HepG2 (cell line): Measurements from ENCODE around the gene HOXB5. TPM values are rescaled to one million over a fixed set of nuclear protein-coding genes. Genes with fewer than 3 reads are reported as not detected.

Experiments
- ATAC-seq: fragments of 200-7000 bp; cut with Tn5 transposase; 3 replicates; pipeline ENCODE4 v1.9.1; 2020; ENCODE audit warnings: mild to moderate bottlenecking, moderate library complexity
- BruUV-seq: library from RNA; stranded (reverse); fragments of 400-500 nt; replicated peaks from 2 replicates; lab custom pipeline; 2021; lab: Mats Ljungman, UMichigan
- CTCF ChIA-PET: fragments of 300-600 bp; formaldehyde crosslinking; extraction: SDS; loops from one replicate; lab custom pipeline; 2021; ENCODE audit warnings: low total read pairs, inconsistent platforms, low intra/inter-chr PET ratio; lab: Yijun Ruan, JAX
- POLR2A ChIA-PET: fragments of 350-600 bp; sonication (Branson Sonifier 250); formaldehyde crosslinking; loops from one replicate; lab custom pipeline; 2020; ENCODE audit warnings: antibody characterized with exemption, inconsistent platforms; lab: Yijun Ruan, JAX
- DNase-seq: peaks from one replicate; pipeline ENCODE4 v3.0.0-alpha.2; 2015; ENCODE audit warnings: low spot score
- FAIRE-seq: peaks from 3 replicates; lab custom pipeline; 2011; peaks lifted over from hg19 to GRCh38; lab: Jason Lieb, UNC
- H2AFZ ChIP-seq: one replicate; pipeline ENCODE4 v1.6.1; 2011; ENCODE audit warnings: low read length, inconsistent platforms
- H3K27ac ChIP-seq: fragments of 300-600 bp; 3 replicates; pipeline ENCODE4 v1.8.0; 2011; ENCODE audit warnings: mixed run types, mild to moderate bottlenecking, mixed read lengths, low read length, inconsistent platforms; ENCODE audit not compliant: insufficient read depth; ENCODE audit errors: extremely low read length
- H3K27me3 ChIP-seq, 2 experiments: fragments of 200-600 bp in 1 of 2; 2 replicates in 1 of 2; 3 replicates in 1 of 2; pipeline versions ENCODE4 v1.6.0 to v1.8.0; 2011; ENCODE audit warnings: low read length in 2 of 2, mild to moderate bottlenecking in 2 of 2, moderate library complexity in 2 of 2, inconsistent platforms in 1 of 2; ENCODE audit not compliant: insufficient read depth in 2 of 2, control insufficient read depth in 1 of 2
- H3K36me3 ChIP-seq, 2 experiments: fragments of 200-600 bp in 1 of 2; replicated peaks in 1 of 2; 2 replicates in 1 of 2; 3 replicates in 1 of 2; pipeline versions ENCODE4 v1.5.1 to v1.8.0; 2011; ENCODE audit warnings: low read length in 2 of 2, inconsistent platforms in 1 of 2; ENCODE audit not compliant: insufficient read depth in 2 of 2, control insufficient read depth in 1 of 2
- H3K4me1 ChIP-seq: 2 replicates; pipeline ENCODE4 v1.5.1; 2012; ENCODE audit warnings: low read length, inconsistent platforms; ENCODE audit not compliant: insufficient read depth
- H3K4me2 ChIP-seq: 2 replicates; pipeline ENCODE4 v1.6.0; 2011; ENCODE audit warnings: low read depth, low read length, inconsistent platforms
- H3K4me3 ChIP-seq, 3 experiments: fragments of 200-600 bp in 1 of 3; sonication (generic), shearing (Covaris generic) in 1 of 3; replicated peaks in 1 of 3; 2 replicates each; pipeline ENCODE4 v1.5.1; 2011 to 2016; ENCODE audit warnings: low read length in 3 of 3, inconsistent platforms in 2 of 3, low read depth in 2 of 3, mild to moderate bottlenecking in 2 of 3, control low read depth in 1 of 3, mixed read lengths in 1 of 3; ENCODE audit not compliant: insufficient read depth in 1 of 3
- H3K79me2 ChIP-seq: one replicate; pipeline ENCODE4 v1.6.1; 2011; ENCODE audit warnings: low read length, inconsistent platforms; ENCODE audit not compliant: insufficient read depth
- H3K9ac ChIP-seq: 2 replicates; pipeline ENCODE4 v1.6.0; 2011; ENCODE audit warnings: mild to moderate bottlenecking, low read depth, low read length, inconsistent platforms; ENCODE audit not compliant: insufficient read depth
- H3K9me3 ChIP-seq: 2 replicates; pipeline ENCODE4 v1.5.1; 2012; ENCODE audit warnings: mild to moderate bottlenecking, low read length
- H4K20me1 ChIP-seq: 2 replicates; pipeline ENCODE4 v1.6.0; 2011; ENCODE audit warnings: inconsistent platforms, mild to moderate bottlenecking, low read length, moderate library complexity; ENCODE audit not compliant: insufficient read depth
- ATF3 ChIP-seq: sonication (generic); formaldehyde crosslinking; IDR thresholded peaks from 2 replicates; pipeline ENCODE4 v1.4.0; 2020; ENCODE audit warnings: missing genetic modification reagents
- BATF2 ChIP-seq: sonication (generic); formaldehyde crosslinking; IDR thresholded peaks from 2 replicates; pipeline ENCODE4 v1.8.0; 2022; ENCODE audit warnings: mild to moderate bottlenecking, missing genetic modification reagents, moderate library complexity
- MTERF4 ChIP-seq: sonication (generic); formaldehyde crosslinking; IDR thresholded peaks from 2 replicates; pipeline ENCODE4 v1.8.0; 2023; ENCODE audit warnings: mild to moderate bottlenecking, missing genetic modification reagents
- NRL ChIP-seq: sonication (generic); formaldehyde crosslinking; IDR thresholded peaks from 2 replicates; pipeline ENCODE4 v1.5.0; 2020; ENCODE audit warnings: missing genetic modification reagents, mild to moderate bottlenecking, moderate library complexity, borderline replicate concordance
- PITX1 ChIP-seq: sonication (generic); formaldehyde crosslinking; IDR thresholded peaks from 2 replicates; pipeline ENCODE4 v1.5.1; 2020; ENCODE audit warnings: mild to moderate bottlenecking, missing genetic modification reagents
- SIX1 ChIP-seq: sonication (generic); formaldehyde crosslinking; IDR thresholded peaks from 2 replicates; pipeline ENCODE4 v1.4.0; 2020; ENCODE audit warnings: missing genetic modification reagents, borderline replicate concordance
- TEF ChIP-seq: sonication (generic); formaldehyde crosslinking; IDR thresholded peaks from 2 replicates; pipeline ENCODE4 v1.5.0; 2020; ENCODE audit warnings: missing genetic modification reagents
- ZBTB10 ChIP-seq: sonication (generic); formaldehyde crosslinking; IDR thresholded peaks from 2 replicates; pipeline ENCODE4 v1.4.0; 2020; ENCODE audit warnings: missing genetic modification reagents, borderline replicate concordance
- ZNF337 ChIP-seq: sonication (generic); formaldehyde crosslinking; IDR thresholded peaks from 2 replicates; pipeline ENCODE4 v1.5.1; 2020; ENCODE audit warnings: missing genetic modification reagents, low read depth, mild to moderate bottlenecking, borderline replicate concordance
- ZNF691 ChIP-seq: sonication (generic); formaldehyde crosslinking; IDR thresholded peaks from 2 replicates; pipeline ENCODE4 v1.4.0; 2020; ENCODE audit warnings: missing genetic modification reagents, low read depth, mild to moderate bottlenecking, borderline replicate concordance
- WGBS: methylation state at CpG from one replicate; pipeline ENCODE4 v1.1.6; 2017; ENCODE audit warnings: low lambda C conversion rate; 5-methylcytosine and 5-hydroxymethylcytosine counted together
- in situ Hi-C: cut with HindIII; loops from 2 replicates; pipeline ENCODE4 v1.10.0; 2017; ENCODE audit warnings: low pct_unique_long_range_greater_than_20kb; ENCODE audit not compliant: extremely low pct_ligation_motif_present
- intact Hi-C: fragments of 100-400 bp; cut with micrococcal nuclease; formaldehyde crosslinking; loops from one replicate; pipeline ENCODE4 v1.10.0; 2022; ENCODE audit not compliant: unreplicated experiment
- polyA plus RNA-seq, 8 experiments: library from polyadenylated mRNA; depleted of rRNA in 3 of 8; stranded (reverse) in 7 of 8; unstranded in 1 of 8; fragments of >200 nt; fragmentation: Illumina TruSeq in 4 of 8; extraction: Trizol in 4 of 8; gene quantifications; 2 replicates each; pipeline versions ENCODE4 v1.2.1 to v1.2.3, GENCODE V29; 2011 to 2016; ENCODE audit warnings: low read depth in 4 of 8, missing spikeins in 1 of 8, mixed read lengths in 1 of 8; ENCODE audit not compliant: insufficient read depth in 1 of 8
- total RNA-seq, 5 experiments: library from RNA; depleted of rRNA; stranded (reverse); fragments of >200 nt; fragmentation: Illumina TruSeq; extraction: Trizol; gene quantifications; 2 replicates each; pipeline ENCODE4 v1.2.3, GENCODE V29; 2016; ENCODE audit warnings: low read depth in 1 of 5

The HOXB5 gene
- total and polyA plus RNA-seq, 2 of the 13 experiments (the other 11 are each of a cell fraction or from before 2014, with no cell fraction given) = not detected

GRCh38 chr17:48629411-48629759 lies 35.8 kb upstream of the HOXB5 start (continued):
- TF ChIP-seq ZNF337 (CRISPR knock-in tag) = no peak

- Histone ChIP-seq H3K4me1 (no peaks in the 10 kb centered on the region), H3K9me3 (no peaks in the 10 kb centered on the region), H4K20me1 (no peaks in the 10 kb centered on the region), H3K4me2 (no peak overlapping the region), H3K79me2 (no peaks in the 10 kb centered on the region), H3K4me3 (no peak overlapping the region), H2AFZ (no peak overlapping the region), H3K27ac (no peak overlapping the region), H3K36me3 (no peaks in the 10 kb centered on the region), H3K9ac (no peak overlapping the region), H3K27me3 (peaks cover 39 to 97% of the 10 kb centered on the region in 2 experiments)
- WGBS = 2% methylated on average over 5 of the region's 5 CpGs
- DNase-seq (no peak), ATAC-seq (no peak), FAIRE-seq (no peak)
- no peak for TF ChIP-seq ZBTB10 (CRISPR knock-in tag)
- TF ChIP-seq MTERF4 = no peak
- TF ChIP-seq ATF3 (CRISPR knock-in tag) = no peak
- TF ChIP-seq SIX1 (CRISPR knock-in tag) = no peak
- no peak for TF ChIP-seq PITX1
- no peak for TF ChIP-seq NRL (CRISPR knock-in tag)
- no peak for TF ChIP-seq TEF (CRISPR knock-in tag)
- TF ChIP-seq BATF2 (CRISPR knock-in tag) = no peak
- no peak for TF ChIP-seq ZNF691
- in situ Hi-C loops (no loop called here), intact Hi-C loops (no loop called here)
- BruUV-seq = no TSS peak
- ChIA-PET CTCF (no interaction called here), POLR2A (no interaction called here)
Measured at GRCh38 chr17:48628649-48629410, 35.3 kb upstream of the HOXB5 start.
